HepG2 (cell line): ENCODE results near the gene FAM78A. TPM values are rescaled to one million over a fixed set of nuclear protein-coding genes. Genes with fewer than 3 reads are reported as not detected.

Source experiments
- ATAC-seq: fragments of 200-7000 bp; cut with Tn5 transposase; 3 replicates; pipeline ENCODE4 v1.9.1; 2020; ENCODE audit warnings: mild to moderate bottlenecking, moderate library complexity
- BruUV-seq: library from RNA; stranded (reverse); fragments of 400-500 nt; replicated peaks from 2 replicates; lab custom pipeline; 2021; lab: Mats Ljungman, UMichigan
- CTCF ChIA-PET: fragments of 300-600 bp; formaldehyde crosslinking; extraction: SDS; loops from one replicate; lab custom pipeline; 2021; ENCODE audit warnings: low total read pairs, inconsistent platforms, low intra/inter-chr PET ratio; lab: Yijun Ruan, JAX
- POLR2A ChIA-PET: fragments of 350-600 bp; sonication (Branson Sonifier 250); formaldehyde crosslinking; loops from one replicate; lab custom pipeline; 2020; ENCODE audit warnings: antibody characterized with exemption, inconsistent platforms; lab: Yijun Ruan, JAX
- DNase-seq: peaks from one replicate; pipeline ENCODE4 v3.0.0-alpha.2; 2015; ENCODE audit warnings: low spot score
- FAIRE-seq: peaks from 3 replicates; lab custom pipeline; 2011; peaks lifted over from hg19 to GRCh38; lab: Jason Lieb, UNC
- H2AFZ ChIP-seq: one replicate; pipeline ENCODE4 v1.6.1; 2011; ENCODE audit warnings: low read length, inconsistent platforms
- H3K27ac ChIP-seq: fragments of 300-600 bp; 3 replicates; pipeline ENCODE4 v1.8.0; 2011; ENCODE audit warnings: mixed run types, mild to moderate bottlenecking, mixed read lengths, low read length, inconsistent platforms; ENCODE audit not compliant: insufficient read depth; ENCODE audit errors: extremely low read length
- H3K27me3 ChIP-seq, 2 experiments: fragments of 200-600 bp in 1 of 2; 2 replicates in 1 of 2; 3 replicates in 1 of 2; pipeline versions ENCODE4 v1.6.0 to v1.8.0; 2011; ENCODE audit warnings: low read length in 2 of 2, mild to moderate bottlenecking in 2 of 2, moderate library complexity in 2 of 2, inconsistent platforms in 1 of 2; ENCODE audit not compliant: insufficient read depth in 2 of 2, control insufficient read depth in 1 of 2
- H3K36me3 ChIP-seq, 2 experiments: fragments of 200-600 bp in 1 of 2; replicated peaks in 1 of 2; 2 replicates in 1 of 2; 3 replicates in 1 of 2; pipeline versions ENCODE4 v1.5.1 to v1.8.0; 2011; ENCODE audit warnings: low read length in 2 of 2, inconsistent platforms in 1 of 2; ENCODE audit not compliant: insufficient read depth in 2 of 2, control insufficient read depth in 1 of 2
- H3K4me1 ChIP-seq: 2 replicates; pipeline ENCODE4 v1.5.1; 2012; ENCODE audit warnings: low read length, inconsistent platforms; ENCODE audit not compliant: insufficient read depth
- H3K4me2 ChIP-seq: 2 replicates; pipeline ENCODE4 v1.6.0; 2011; ENCODE audit warnings: low read depth, low read length, inconsistent platforms
- H3K4me3 ChIP-seq, 3 experiments: fragments of 200-600 bp in 1 of 3; sonication (generic), shearing (Covaris generic) in 1 of 3; replicated peaks in 1 of 3; 2 replicates each; pipeline ENCODE4 v1.5.1; 2011 to 2016; ENCODE audit warnings: low read length in 3 of 3, inconsistent platforms in 2 of 3, low read depth in 2 of 3, mild to moderate bottlenecking in 2 of 3, control low read depth in 1 of 3, mixed read lengths in 1 of 3; ENCODE audit not compliant: insufficient read depth in 1 of 3
- H3K79me2 ChIP-seq: one replicate; pipeline ENCODE4 v1.6.1; 2011; ENCODE audit warnings: low read length, inconsistent platforms; ENCODE audit not compliant: insufficient read depth
- H3K9ac ChIP-seq: 2 replicates; pipeline ENCODE4 v1.6.0; 2011; ENCODE audit warnings: mild to moderate bottlenecking, low read depth, low read length, inconsistent platforms; ENCODE audit not compliant: insufficient read depth
- H3K9me3 ChIP-seq: 2 replicates; pipeline ENCODE4 v1.5.1; 2012; ENCODE audit warnings: mild to moderate bottlenecking, low read length
- H4K20me1 ChIP-seq: 2 replicates; pipeline ENCODE4 v1.6.0; 2011; ENCODE audit warnings: inconsistent platforms, mild to moderate bottlenecking, low read length, moderate library complexity; ENCODE audit not compliant: insufficient read depth
- AGO2 ChIP-seq: fragments of 200-400 bp; formaldehyde crosslinking; optimal IDR thresholded peaks from 2 replicates; pipeline ENCODE3; 2017; ENCODE audit warnings: mild to moderate bottlenecking, low read depth, low read length, moderate library complexity
- EEA1 ChIP-seq: sonication (generic); formaldehyde crosslinking; IDR thresholded peaks from 2 replicates; pipeline ENCODE4 v1.5.1; 2020; ENCODE audit warnings: mild to moderate bottlenecking, missing genetic modification reagents, borderline replicate concordance
- GABPA ChIP-seq, 2 experiments: IDR thresholded peaks; 2 replicates each; pipeline ENCODE4 v1.6.1; 2011 to 2016; ENCODE audit warnings: low read depth in 2 of 2, low read length in 1 of 2, missing biosample characterization in 1 of 2, missing genetic modification characterization in 1 of 2
- HNF1B ChIP-seq: sonication (generic); formaldehyde crosslinking; IDR thresholded peaks from 2 replicates; pipeline ENCODE4 v1.5.1; 2020; ENCODE audit warnings: mild to moderate bottlenecking, moderate library complexity, missing genetic modification reagents
- MATR3 ChIP-seq: sonication (generic); formaldehyde crosslinking; IDR thresholded peaks from 2 replicates; pipeline ENCODE4 v1.4.0; 2020; ENCODE audit warnings: missing genetic modification reagents
- SP5 ChIP-seq: IDR thresholded peaks from 2 replicates; pipeline ENCODE4 v1.6.1; 2016; ENCODE audit warnings: low read depth, borderline replicate concordance
- SPEN ChIP-seq: sonication (generic); formaldehyde crosslinking; IDR thresholded peaks from 2 replicates; pipeline ENCODE4 v1.5.1; 2020; ENCODE audit warnings: low read depth, mild to moderate bottlenecking, missing genetic modification reagents
- ZBTB38 ChIP-seq: sonication (generic); formaldehyde crosslinking; IDR thresholded peaks from 2 replicates; pipeline ENCODE4 v1.5.1; 2020; ENCODE audit warnings: mild to moderate bottlenecking, missing genetic modification reagents
- ZNF276 ChIP-seq: sonication (generic); formaldehyde crosslinking; IDR thresholded peaks from 2 replicates; pipeline ENCODE4 v1.4.0; 2020; ENCODE audit warnings: mild to moderate bottlenecking, low read depth, missing genetic modification reagents
- ZNF501 ChIP-seq: sonication (generic); formaldehyde crosslinking; IDR thresholded peaks from 2 replicates; pipeline ENCODE4 v1.5.1; 2020; ENCODE audit warnings: mild to moderate bottlenecking, moderate library complexity, missing genetic modification reagents
- ZNF784 ChIP-seq: sonication (generic); formaldehyde crosslinking; IDR thresholded peaks from 2 replicates; pipeline ENCODE4 v1.5.1; 2020; ENCODE audit warnings: missing genetic modification reagents, mild to moderate bottlenecking, borderline replicate concordance
- ZNF891 ChIP-seq: sonication (generic); formaldehyde crosslinking; IDR thresholded peaks from 2 replicates; pipeline ENCODE4 v1.5.0; 2020; ENCODE audit warnings: mild to moderate bottlenecking, missing genetic modification reagents
- ZSCAN5A ChIP-seq: sonication (generic); formaldehyde crosslinking; IDR thresholded peaks from 2 replicates; pipeline ENCODE4 v1.8.0; 2022; ENCODE audit warnings: mild to moderate bottlenecking, missing genetic modification reagents, borderline replicate concordance
- ZXDC ChIP-seq: sonication (generic); formaldehyde crosslinking; IDR thresholded peaks from 2 replicates; pipeline ENCODE4 v1.5.0; 2020; ENCODE audit warnings: mild to moderate bottlenecking, missing genetic modification reagents
- WGBS: methylation state at CpG from one replicate; pipeline ENCODE4 v1.1.6; 2017; ENCODE audit warnings: low lambda C conversion rate; 5-methylcytosine and 5-hydroxymethylcytosine counted together
- in situ Hi-C: cut with HindIII; loops from 2 replicates; pipeline ENCODE4 v1.10.0; 2017; ENCODE audit warnings: low pct_unique_long_range_greater_than_20kb; ENCODE audit not compliant: extremely low pct_ligation_motif_present
- intact Hi-C: fragments of 100-400 bp; cut with micrococcal nuclease; formaldehyde crosslinking; loops from one replicate; pipeline ENCODE4 v1.10.0; 2022; ENCODE audit not compliant: unreplicated experiment
- polyA plus RNA-seq, 8 experiments: library from polyadenylated mRNA; depleted of rRNA in 3 of 8; stranded (reverse) in 7 of 8; unstranded in 1 of 8; fragments of >200 nt; fragmentation: Illumina TruSeq in 4 of 8; extraction: Trizol in 4 of 8; gene quantifications; 2 replicates each; pipeline versions ENCODE4 v1.2.1 to v1.2.3, GENCODE V29; 2011 to 2016; ENCODE audit warnings: low read depth in 4 of 8, missing spikeins in 1 of 8, mixed read lengths in 1 of 8; ENCODE audit not compliant: insufficient read depth in 1 of 8
- total RNA-seq, 5 experiments: library from RNA; depleted of rRNA; stranded (reverse); fragments of >200 nt; fragmentation: Illumina TruSeq; extraction: Trizol; gene quantifications; 2 replicates each; pipeline ENCODE4 v1.2.3, GENCODE V29; 2016; ENCODE audit warnings: low read depth in 1 of 5

The FAM78A gene
- total and polyA plus RNA-seq, 2 of the 13 experiments (the other 11 are each of a cell fraction or from before 2014, with no cell fraction given): 0.18 to 0.62 TPM

GRCh38 chr9:131274674-131275331, 1.5 kb downstream of the FAM78A start:
- POLR2A ChIA-PET: no interaction called here
- BruUV-seq: no TSS peak
- CTCF ChIA-PET: no interaction called here
- intact Hi-C loops: loop anchor here (5.0 to 10.0 kb wide), 2 partner anchors 50 to 98 kb away; no protein-coding TSS in a partner anchor
- 0 out of 2 replicates have a peak, but pooled peaks have one; percentile 58 for TF ChIP-seq ZBTB38
- TF ChIP-seq ZNF784 (CRISPR knock-in tag): 0 out of 2 replicates have a peak, but pooled peaks have one; percentile 6
- peak; percentile 84 for TF ChIP-seq ZNF501 (CRISPR knock-in tag)
- TF ChIP-seq AGO2: no peak
- TF ChIP-seq MATR3 (CRISPR knock-in tag): no peak
- TF ChIP-seq HNF1B (CRISPR knock-in tag): 0 out of 2 replicates have a peak, but pooled peaks have one; percentile 33
- peak; percentile 19; the same call in 1 of the 2 replicates for TF ChIP-seq EEA1 (CRISPR knock-in tag)
- 0 out of 2 replicates have a peak, but pooled peaks have one; percentile 13 for TF ChIP-seq SPEN (CRISPR knock-in tag)
- TF ChIP-seq ZXDC: no peak
- 0 out of 2 replicates have a peak, but pooled peaks have one; percentile 51 for TF ChIP-seq ZNF276 (CRISPR knock-in tag)
- no peak for TF ChIP-seq SP5 (CRISPR knock-in tag)
- TF ChIP-seq ZNF891 (CRISPR knock-in tag): 0 out of 2 replicates have a peak, but pooled peaks have one; percentile 33
- no peak for TF ChIP-seq ZSCAN5A (CRISPR knock-in tag)
- no peak for TF ChIP-seq GABPA (IDR thresholded peaks at IDR 0.05; ENCODE audit: low read depth, low read length)
- TF ChIP-seq GABPA (CRISPR knock-in tag; IDR thresholded peaks at IDR 0.05; ENCODE audit: low read depth): no peak
- TF ChIP-seq, all 625 proteins: peak for 8
- ATAC-seq (peak; percentile 64), DNase-seq (no peak), FAIRE-seq (no peak)
- H2AFZ ChIP-seq: peak overlapping the region; percentile 63
- H3K36me3 ChIP-seq: no peaks in the 10 kb centered on the region
- H3K9ac ChIP-seq: peak overlapping the region; percentile 53
- no peak overlapping the region for H3K27ac ChIP-seq
- peaks cover 59% of the 10 kb centered on the region for H3K4me1 ChIP-seq
- H3K27me3 ChIP-seq: peaks cover 17 to 57% of the 10 kb centered on the region in 2 experiments
- in situ Hi-C loops: no loop called here
- no peaks in the 10 kb centered on the region for H3K9me3 ChIP-seq
- no peaks in the 10 kb centered on the region for H3K79me2 ChIP-seq
- H4K20me1 ChIP-seq: no peaks in the 10 kb centered on the region
- H3K4me3 ChIP-seq: peak overlapping the region; percentile 26 to 68 (median 42)
- H3K4me2 ChIP-seq: peak overlapping the region; percentile 86
- WGBS: 16% methylated on average over 10 of the region's 18 CpGs
